A673 (cell line): Measurements from ENCODE around the gene IYD.

ENCODE experiments used
- CTCF ChIP-seq: fragments of 300-800, 200-600 bp; sonication (generic); conservative IDR thresholded peaks from 2 replicates; pipeline ENCODE4 v1.5.1; 2017; ENCODE audit warnings: low read depth, mild to moderate bottlenecking, antibody characterized with exemption, low read length, moderate library complexity, mixed read lengths
- EZH2 ChIP-seq: fragments of 200-600 bp; sonication (generic); IDR thresholded peaks from 2 replicates; pipeline ENCODE4 v1.6.1; 2017; ENCODE audit warnings: borderline replicate concordance, low read depth, mild to moderate bottlenecking, mixed read lengths, antibody characterized with exemption, low read length; ENCODE audit not compliant: poor library complexity, severe bottlenecking

- no peak for TF ChIP-seq EZH2
- TF ChIP-seq CTCF = no peak
Measured at GRCh38 chr6:150372051-150372450, 3.2 kb downstream of the IYD start.
